ENCODE data around the gene TSEN2. TPM values are rescaled to one million over a fixed set of nuclear protein-coding genes. Genes with fewer than 3 reads are reported as not detected.

TSEN2 gene
- total and polyA plus RNA-seq, 10 of the 15 experiments (the other 5 are each of a cell fraction or from before 2014, with no cell fraction given), result 17.7 to 32.3 (median 24.3) TPM

DNA sequence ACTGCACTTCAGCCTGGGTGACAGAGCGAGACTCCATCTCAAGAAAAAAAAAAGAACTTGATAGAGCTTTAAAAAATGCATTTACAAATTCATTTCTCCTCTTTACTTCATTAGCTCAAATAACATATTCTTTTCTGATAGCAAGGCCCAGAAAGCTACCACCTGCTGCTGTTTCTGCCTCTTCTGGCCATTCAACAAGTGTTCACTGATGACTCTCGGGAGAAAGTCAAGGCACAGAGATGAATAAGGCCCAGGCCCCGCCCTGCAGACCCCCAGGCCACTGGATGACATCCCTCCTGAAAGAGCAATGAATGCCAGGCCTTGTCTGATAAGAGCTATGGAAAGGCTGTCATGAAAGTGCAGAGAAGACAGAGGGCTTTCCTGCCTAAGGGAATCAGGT lies 13.6 kb upstream of the TSEN2 start (continued):
- TF ChIP-seq ZNF207 (IDR thresholded peaks at IDR 0.05; ENCODE audit: borderline replicate concordance) (no peak), ZNF622 (IDR thresholded peaks at IDR 0.05) (no peak), HDAC6 (IDR thresholded peaks at IDR 0.05; ENCODE audit: unreplicated experiment) (no peak), HCFC1 (IDR thresholded peaks at IDR 0.05; ENCODE audit: low read length) (no peak), MEF2A (IDR thresholded peaks at IDR 0.05; ENCODE audit: insufficient read depth, low read depth, low read length) (no peak)
- TF ChIP-seq, protein P1, sequence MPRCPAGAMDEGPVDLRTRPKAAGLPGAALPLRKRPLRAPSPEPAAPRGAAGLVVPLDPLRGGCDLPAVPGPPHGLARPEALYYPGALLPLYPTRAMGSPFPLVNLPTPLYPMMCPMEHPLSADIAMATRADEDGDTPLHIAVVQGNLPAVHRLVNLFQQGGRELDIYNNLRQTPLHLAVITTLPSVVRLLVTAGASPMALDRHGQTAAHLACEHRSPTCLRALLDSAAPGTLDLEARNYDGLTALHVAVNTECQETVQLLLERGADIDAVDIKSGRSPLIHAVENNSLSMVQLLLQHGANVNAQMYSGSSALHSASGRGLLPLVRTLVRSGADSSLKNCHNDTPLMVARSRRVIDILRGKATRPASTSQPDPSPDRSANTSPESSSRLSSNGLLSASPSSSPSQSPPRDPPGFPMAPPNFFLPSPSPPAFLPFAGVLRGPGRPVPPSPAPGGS (IDR thresholded peaks at IDR 0.05; ENCODE audit: borderline replicate concordance, insufficient read depth, low read depth, low read length, poor library complexity, severe bottlenecking), result no peak

DNA sequence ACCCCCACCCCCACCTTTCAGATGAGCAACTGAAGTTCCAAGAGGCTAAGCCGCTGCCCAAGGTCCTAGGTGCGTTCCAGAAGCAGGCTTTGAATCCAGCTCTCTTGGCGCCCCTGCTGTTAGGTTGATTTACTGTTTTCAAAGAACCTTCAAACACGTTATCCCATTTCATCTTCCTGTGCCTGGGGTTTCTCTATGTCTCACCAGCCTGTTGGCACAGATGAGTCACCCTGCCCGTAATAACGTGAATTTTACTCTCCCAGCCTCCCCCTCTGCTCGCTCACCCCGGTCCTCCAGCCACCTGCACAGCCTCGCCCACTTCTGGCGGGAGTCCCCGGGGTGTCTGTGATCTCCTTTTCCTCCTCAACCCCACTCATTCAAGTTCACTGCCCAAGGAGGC lies 13.0 kb upstream of the TSEN2 start:
- Histone ChIP-seq H4K20me1 (ENCODE audit: control insufficient read depth, insufficient read depth) (no peaks in the 10 kb centered on the region), H3K4me2 (ENCODE audit: control insufficient read depth, insufficient read depth) (no peak overlapping the region), H3K36me3 (ENCODE audit: control insufficient read depth in 2 of 2, insufficient read depth in 2 of 2, low read length in 1 of 2) (no peaks in the 10 kb centered on the region), H3K4me1 (ENCODE audit: control insufficient read depth, insufficient read depth, low read length) (no peaks in the 10 kb centered on the region), H3K4me3 (no peak overlapping the region), H3K9ac (ENCODE audit: control insufficient read depth, insufficient read depth, low read length) (no peak overlapping the region), H3K79me2 (ENCODE audit: control insufficient read depth, insufficient read depth, low read length) (no peaks in the 10 kb centered on the region), H3K27ac (ENCODE audit: control insufficient read depth, insufficient read depth) (no peak overlapping the region), H2AFZ (ENCODE audit: control insufficient read depth, low read depth, low read length) (no peak overlapping the region), H3K27me3 (replicated peaks in 1 of 2; ENCODE audit: control insufficient read depth in 2 of 2, insufficient read depth in 2 of 2, low read length in 1 of 2) (0 out of 4 replicates have a peak, but pooled peaks cover 0 to 2% of the 10 kb centered on the region in 2 experiments), H3K9me3 (replicated peaks; ENCODE audit: control insufficient read depth, insufficient read depth, low read length) (no peaks in the 10 kb centered on the region)
- no peak for DNase-seq (ENCODE audit: low read depth, low spot score)
- in situ Hi-C loops (cut with MboI), result no loop called here
- ChIA-PET CTCF (interaction anchor here (1.5 to 1.8 kb wide), 2 partner anchors 8 to 336 kb away, joined by 4 to 10 read pairs; no protein-coding TSS in a partner anchor), SMC1A (ENCODE audit: uncharacterized antibody, unreplicated experiment) (interaction anchor here (1.6 kb wide), 1 partner anchor 320 kb away, joined by 4 read pairs; no protein-coding TSS in a partner anchor), RAD21 (ENCODE audit: unreplicated experiment) (no interaction called here), POLR2A (interaction anchor here (0.6 kb wide), 1 partner anchor 175 kb away, joined by 3 read pairs; no protein-coding TSS in a partner anchor)
- FAIRE-seq, result no peak
- intact Hi-C loops (cut with micrococcal nuclease; ENCODE audit: unreplicated experiment), result loop anchor here (10.0 kb wide), 1 partner anchor 176 kb away; no protein-coding TSS in a partner anchor
- WGBS (ENCODE audit: insufficient coverage, insufficient replicate concordance, low lambda C conversion rate, missing lambda C conversion rate), result 3% methylated on average over 11 of the region's 11 CpGs
- peak; percentile 72 for ATAC-seq
- 0 out of 6 replicates have a peak, but pooled peaks of 1 of the 3 experiments have one; percentile 1 for TF ChIP-seq CTCF (IDR thresholded peaks at IDR 0.05 in 2 of 3, conservative IDR thresholded peaks at IDR 0.05 in 1 of 3; ENCODE audit: control insufficient read depth in 2 of 3, extremely low read depth in 1 of 3, insufficient read depth in 1 of 3, low read depth in 3 of 3, low read length in 3 of 3)
- TF ChIP-seq, protein P2, sequence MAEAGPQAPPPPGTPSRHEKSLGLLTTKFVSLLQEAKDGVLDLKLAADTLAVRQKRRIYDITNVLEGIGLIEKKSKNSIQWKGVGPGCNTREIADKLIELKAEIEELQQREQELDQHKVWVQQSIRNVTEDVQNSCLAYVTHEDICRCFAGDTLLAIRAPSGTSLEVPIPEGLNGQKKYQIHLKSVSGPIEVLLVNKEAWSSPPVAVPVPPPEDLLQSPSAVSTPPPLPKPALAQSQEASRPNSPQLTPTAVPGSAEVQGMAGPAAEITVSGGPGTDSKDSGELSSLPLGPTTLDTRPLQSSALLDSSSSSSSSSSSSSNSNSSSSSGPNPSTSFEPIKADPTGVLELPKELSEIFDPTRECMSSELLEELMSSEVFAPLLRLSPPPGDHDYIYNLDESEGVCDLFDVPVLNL (IDR thresholded peaks at IDR 0.05; ENCODE audit: low read depth, low read length), result no peak
- no TSS peak for BruUV-seq (replicated peaks)
